Hematopoietic multipotent progenitor cell treated with erythropoietin and hydrocortisone succinate and interleukin-3 and kit ligand, for 4 days (in vitro differentiated cells): ENCODE data around the gene TMEM176B.
A peak's percentile ranks its signal among the peaks of the same experiment; 100 is the strongest.

Experiments
- DNase-seq: peaks from one replicate; pipeline ENCODE4 v3.0.0-alpha.2; 2015

TMEM176B gene

DNA sequence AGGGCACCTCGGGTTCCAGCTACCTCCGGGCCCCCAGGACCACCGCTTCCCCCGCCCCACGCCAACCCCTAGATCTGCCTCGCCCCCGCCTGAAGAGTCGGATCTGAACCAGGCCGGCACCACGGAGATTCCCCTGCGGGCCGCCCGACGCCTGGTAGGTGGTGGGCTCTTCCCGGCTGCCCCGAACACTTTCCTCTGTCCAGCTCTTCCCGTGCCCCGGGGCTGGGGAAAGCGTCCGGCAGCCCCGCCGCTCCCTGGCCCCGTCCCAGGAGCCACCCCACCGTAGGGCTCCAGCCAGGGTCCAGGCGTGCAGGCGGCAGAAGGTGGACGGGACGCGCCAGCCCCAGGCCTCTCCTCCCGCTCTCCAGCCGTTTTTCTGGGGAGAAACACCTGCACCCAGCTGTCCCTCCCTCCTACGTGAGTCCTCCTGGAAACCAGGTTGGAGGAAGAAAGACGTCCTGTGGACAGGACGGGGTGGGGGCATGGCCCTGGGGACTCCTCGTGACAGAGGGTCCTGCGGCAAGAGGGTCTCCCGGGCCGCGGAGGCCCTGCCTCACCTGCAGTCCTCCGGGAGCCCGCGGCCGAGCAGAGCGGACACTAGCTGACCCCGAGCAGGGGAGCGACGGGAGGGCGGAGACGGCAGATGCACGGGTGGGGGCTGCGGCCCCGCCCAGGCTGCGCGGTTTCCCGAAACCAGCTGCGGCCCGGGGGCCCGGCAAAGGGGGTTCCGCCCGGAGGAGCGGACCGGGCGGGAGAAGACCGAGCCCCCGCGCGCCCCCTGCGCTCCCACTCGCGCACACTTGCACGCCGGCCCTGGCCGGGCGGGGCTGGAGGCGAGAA is at the start of gene TMEM176B:
TSS of gene TMEM176B (minus strand) at position 624 of the 840 bp plus-strand sequence. CDS start 3,795 bp downstream, outside the sequence.
- no peak for DNase-seq

- DNase-seq, result no peak
These were observed 49.1 kb upstream of the TMEM176B start for GRCh38 chr7:150849204-150849775.

DNA sequence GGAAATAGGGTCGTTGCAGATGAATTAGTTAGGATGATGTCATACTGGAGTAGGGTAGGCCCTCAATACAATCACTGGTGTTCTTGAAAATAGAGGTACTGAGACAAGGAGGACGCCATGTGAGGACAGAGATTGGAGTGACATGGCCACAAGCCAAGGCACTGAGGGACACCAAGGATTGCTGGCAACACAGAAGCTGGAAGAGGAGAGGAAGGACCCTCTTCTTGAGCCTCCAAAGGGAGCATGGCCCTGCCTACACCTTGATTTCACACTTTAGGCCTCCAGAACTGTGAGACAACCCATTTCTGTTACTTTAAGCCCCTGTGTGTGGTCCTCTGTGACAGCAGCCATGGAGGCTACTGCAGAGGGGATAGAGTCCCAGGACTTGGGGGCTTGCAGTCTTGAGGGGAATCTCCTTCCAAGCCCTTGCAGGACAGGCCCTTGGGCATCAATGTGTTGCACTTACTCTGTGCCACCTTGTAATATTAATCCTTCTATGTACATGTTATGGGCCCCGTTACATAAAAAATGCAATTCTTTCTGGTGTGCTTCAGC is 48.5 kb upstream of the TMEM176B start:
- no peak for DNase-seq

- DNase-seq, result no peak
These were observed 47.9 kb upstream of the TMEM176B start for GRCh38 chr7:150848111-150848510.

DNA sequence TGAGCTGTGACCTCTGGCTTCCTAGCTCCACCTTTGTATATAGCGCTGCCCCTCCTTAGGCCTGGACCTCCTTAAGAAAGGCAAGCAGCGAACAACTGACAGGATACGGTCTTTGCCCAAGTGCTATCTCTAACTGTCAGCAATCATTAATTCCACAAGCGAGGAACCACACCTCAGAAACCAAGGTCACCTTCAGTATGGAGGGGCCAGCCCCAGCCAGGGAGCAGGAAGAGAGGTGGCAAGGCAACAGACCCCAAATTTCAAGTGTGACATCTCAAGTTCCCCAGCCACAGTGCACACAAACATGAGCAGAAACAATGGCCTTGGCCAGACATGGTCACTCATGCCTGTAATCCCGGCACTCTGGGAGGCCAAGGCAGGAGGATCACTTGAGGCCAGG is 47.4 kb upstream of the TMEM176B start:
- DNase-seq, result no peak

- no peak for DNase-seq
These were observed 46.3 kb upstream of the TMEM176B start for GRCh38 chr7:150846291-150847115.

DNA sequence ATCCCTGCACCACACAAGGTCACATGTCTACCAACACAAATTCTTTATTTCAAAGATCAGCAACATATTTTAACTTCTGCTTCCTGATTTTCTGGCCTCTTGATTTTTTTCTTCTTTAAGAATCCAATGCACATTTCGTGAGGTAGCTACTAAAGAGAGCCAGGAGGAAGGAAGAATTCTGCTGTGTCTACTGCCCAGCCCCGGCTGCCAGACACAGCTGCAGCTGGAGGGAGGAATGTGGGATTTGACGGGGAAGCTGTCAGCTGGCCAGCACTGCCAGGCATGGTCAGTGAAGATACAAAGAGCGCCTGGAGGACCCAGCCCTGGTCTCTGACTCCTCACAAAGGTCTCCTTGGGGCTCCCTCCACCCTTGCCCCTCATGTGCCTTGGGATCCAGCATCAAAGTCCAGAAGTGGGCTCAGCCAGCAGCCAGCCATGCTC is 45.3 kb upstream of the TMEM176B start:
- peak; percentile 13 for DNase-seq

- DNase-seq, result no peak
These were observed 42.6 kb upstream of the TMEM176B start for GRCh38 chr7:150842716-150843115.

DNA sequence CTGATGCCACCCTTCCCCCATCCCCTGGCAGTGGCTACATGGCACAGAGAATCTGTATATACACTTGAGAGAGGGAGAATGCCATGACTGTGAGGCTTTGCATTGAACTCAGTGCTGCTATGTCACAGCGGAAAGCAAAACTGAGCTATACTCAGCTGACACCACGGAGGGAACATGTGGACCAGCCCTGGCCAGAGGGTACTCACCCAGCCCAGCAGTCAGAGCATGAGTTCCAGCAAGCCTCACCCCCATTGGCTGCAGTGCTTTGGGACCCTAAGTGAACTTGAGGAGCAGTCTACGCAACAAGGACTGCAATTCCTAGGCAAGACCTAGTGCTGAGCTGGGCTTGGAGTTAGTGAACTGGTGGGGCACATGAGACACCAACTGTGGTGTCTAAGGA is 41.9 kb upstream of the TMEM176B start:
- no peak for DNase-seq

DNA sequence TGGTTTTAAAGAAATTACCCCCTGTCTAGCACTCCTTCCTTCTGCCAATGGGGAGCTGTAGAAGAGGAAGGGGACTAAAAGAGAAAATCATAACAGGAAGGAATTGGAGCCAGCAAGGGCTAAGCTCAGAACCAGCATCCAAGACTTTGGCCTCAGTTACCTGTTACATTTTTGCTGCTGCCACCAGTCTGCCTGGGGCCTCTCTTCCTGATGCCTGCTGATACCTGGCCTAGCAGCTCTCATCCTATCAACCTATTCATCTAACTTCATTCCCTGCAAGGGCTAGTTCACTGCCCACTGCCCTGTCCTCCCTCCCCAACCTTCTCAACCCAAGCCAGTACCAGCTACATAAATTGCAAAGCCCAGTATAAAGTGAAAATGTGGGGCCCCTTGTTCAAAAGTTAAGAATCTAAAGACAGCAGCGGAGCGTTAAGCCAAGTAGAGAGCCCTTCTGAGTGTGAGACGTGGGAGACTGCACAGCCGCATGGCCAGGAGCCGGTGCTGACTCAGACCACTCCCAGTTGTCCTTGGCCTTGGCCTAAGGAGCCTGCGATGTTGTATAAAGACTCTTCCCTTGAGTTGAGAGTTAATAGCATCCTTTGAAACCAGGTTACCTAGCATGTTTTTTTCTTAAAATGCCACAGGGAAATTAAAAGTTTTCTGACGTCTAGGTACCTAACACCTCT is 38.9 kb upstream of the TMEM176B start:
- DNase-seq, result no peak

DNA sequence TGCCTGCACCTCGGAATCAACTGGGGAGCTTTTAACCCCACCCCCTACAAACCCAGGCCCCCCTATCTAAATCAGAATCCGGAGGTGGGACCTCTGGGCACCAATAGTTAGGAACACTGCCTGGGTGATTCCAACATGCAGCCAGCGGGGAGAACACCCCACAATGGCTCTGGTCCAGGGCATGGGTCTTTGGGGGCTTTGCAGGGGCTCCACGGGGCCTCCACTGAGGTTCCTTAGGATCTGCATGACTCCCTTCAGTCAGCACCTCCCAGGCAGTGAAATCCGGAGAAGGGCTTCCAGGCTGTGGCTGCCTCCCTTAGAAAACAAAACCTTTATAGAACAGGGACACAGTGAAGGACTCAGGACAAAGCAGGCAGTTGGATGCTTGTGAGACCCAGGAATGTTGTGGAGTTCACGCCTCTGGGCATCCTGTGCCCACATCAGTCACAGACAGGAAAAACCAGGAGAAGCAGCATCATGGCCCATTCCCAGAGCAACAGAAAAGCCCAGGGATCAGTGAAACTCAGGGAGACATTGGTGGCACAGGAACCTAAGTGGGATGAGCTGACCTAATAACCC is 35.6 kb upstream of the TMEM176B start:
- DNase-seq, result no peak

DNA sequence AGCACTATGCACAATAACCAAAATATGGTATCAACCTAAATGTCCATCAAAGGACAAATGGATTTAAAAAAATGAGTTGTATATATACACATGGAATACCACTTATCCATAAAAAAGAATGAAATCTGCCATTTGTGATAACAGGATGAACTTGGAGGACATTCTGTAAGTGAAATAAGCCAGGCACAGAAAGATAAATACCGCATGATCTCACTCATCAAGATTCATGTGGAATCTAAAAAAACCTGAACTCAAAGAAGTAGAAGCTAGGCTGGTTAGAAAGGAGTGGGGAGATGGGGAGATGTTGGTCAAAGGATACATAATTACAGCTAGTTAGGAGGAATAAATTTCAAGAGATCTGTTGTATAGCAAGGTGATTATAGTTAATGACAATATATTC is 34.9 kb upstream of the TMEM176B start:
- no peak for DNase-seq

- DNase-seq, result no peak
These were observed 31.7 kb upstream of the TMEM176B start for GRCh38 chr7:150831851-150832250.

GRCh38 chr7:150830937-150831336 is 30.8 kb upstream of the TMEM176B start:
- no peak for DNase-seq

GRCh38 chr7:150829426-150829825 is 29.3 kb upstream of the TMEM176B start:
- no peak for DNase-seq

DNA sequence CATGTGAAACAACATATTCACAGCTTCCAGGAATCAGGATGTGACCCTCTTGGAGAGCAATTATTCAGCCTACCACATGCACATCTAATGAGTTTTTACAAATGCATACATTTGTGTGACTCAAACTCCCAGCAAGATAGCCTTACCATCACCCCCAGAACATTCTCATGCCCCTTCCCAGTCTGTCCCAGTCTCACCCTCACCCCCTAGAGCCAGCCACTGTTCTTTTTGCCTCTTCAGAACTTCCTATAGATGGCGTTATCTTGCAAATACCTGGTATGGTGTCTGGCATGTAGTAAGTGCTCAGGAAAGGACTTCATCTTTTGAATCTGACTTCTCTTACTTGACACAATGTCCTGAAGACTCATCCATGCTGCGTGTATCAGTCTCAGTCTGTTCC is 28.2 kb upstream of the TMEM176B start:
- no peak for DNase-seq

DNA sequence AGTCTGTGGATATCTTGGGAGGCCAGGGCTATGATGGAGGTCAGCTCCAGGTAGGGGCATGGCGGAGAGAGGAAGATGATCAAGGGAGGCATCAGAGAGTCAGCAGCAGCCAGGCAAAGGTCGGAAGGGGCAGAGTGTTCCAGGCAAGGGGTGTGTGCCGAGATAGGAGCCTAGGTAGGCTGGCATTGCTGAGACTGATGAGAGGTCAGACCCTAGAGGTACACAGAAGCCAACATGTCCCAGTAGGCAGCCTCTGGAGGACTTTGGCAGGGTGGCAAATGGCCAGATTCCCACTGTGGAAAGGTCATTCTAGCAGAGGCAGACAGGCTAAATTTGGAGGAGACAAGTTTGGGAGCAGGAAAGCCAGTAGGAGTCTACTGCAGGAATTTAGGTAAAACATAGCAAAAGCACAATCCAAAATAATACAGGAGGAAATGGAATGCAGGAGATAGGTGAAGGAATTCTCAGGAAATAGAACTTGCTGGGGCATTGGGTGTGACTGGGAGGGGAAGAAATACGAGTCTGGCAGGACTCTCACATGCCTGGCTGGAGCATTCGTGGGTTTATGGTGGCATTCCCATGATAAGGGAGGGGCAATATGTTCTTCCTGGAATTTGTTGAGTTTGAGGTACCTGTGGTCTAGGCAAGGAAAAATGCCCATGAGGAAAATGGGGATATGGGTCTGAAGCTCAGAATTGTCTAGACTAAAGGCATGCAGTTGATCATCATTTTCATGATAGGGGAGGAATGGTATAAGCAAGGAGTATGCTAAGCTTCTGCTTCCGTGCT is 26.1 kb upstream of the TMEM176B start:
- no peak for DNase-seq

GRCh38 chr7:150824379-150825177 is 24.4 kb upstream of the TMEM176B start:
- no peak for DNase-seq

- DNase-seq, result no peak
These were observed 23.4 kb upstream of the TMEM176B start for GRCh38 chr7:150823484-150824126.

DNA sequence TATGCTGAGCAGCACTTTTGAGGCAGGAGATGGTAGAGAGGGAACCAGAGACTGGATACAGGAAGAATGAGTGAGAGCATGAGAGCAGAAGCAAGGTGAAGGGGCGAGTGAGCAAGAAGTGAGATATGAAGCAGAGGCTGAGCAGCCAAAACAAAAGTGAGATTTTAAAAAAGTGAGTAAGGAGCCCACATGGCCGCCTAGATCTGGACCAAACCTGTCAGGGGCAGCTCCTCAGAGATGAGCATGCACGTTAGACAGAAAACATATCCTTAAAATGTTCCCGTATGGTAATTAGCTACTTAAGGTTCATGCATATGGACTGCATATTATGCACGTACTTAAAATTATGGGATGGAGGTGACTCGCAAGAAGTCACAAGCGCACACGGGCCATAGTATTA is 22.9 kb upstream of the TMEM176B start:
- no peak for DNase-seq
